HepG2 (cell line): ENCODE measurements around the gene NDUFS7. TPM values are rescaled to one million over a fixed set of nuclear protein-coding genes. Genes with fewer than 3 reads are reported as not detected.

Source experiments
- ATF3 ChIP-seq: sonication (generic); formaldehyde crosslinking; IDR thresholded peaks from 2 replicates; pipeline ENCODE4 v1.4.0; 2020; ENCODE audit warnings: missing genetic modification reagents
- BRF2 ChIP-seq: sonication (generic); formaldehyde crosslinking; IDR thresholded peaks from 2 replicates; pipeline ENCODE4 v1.8.1; 2022; ENCODE audit warnings: mild to moderate bottlenecking, missing genetic modification reagents
- CCDC6 ChIP-seq: sonication (generic); formaldehyde crosslinking; IDR thresholded peaks from 2 replicates; pipeline ENCODE4 v1.8.1; 2022; ENCODE audit warnings: mild to moderate bottlenecking, missing genetic modification reagents, moderate library complexity
- GLI4 ChIP-seq: sonication (generic); formaldehyde crosslinking; IDR thresholded peaks from 2 replicates; pipeline ENCODE4 v1.5.1; 2020; ENCODE audit warnings: missing genetic modification reagents, mild to moderate bottlenecking, moderate library complexity, borderline replicate concordance
- HDAC6 ChIP-seq: fragments of 200-600 bp; sonication (generic); IDR thresholded peaks from 2 replicates; pipeline ENCODE4 v1.7.0; 2017; ENCODE audit warnings: mild to moderate bottlenecking, antibody characterized with exemption, low read length, low read depth
- HIC2 ChIP-seq: sonication (generic); formaldehyde crosslinking; IDR thresholded peaks from 2 replicates; pipeline ENCODE4 v1.9.0; 2022; ENCODE audit warnings: low read depth, missing genetic modification reagents
- NFYC ChIP-seq: IDR thresholded peaks from 2 replicates; pipeline ENCODE4 v1.6.1; 2016; ENCODE audit warnings: missing genetic modification reagents, missing compliant biosample characterization
- RBFOX2 ChIP-seq: fragments of 200-400 bp; formaldehyde crosslinking; IDR thresholded peaks from 2 replicates; pipeline ENCODE4 v1.6.1; 2017; ENCODE audit warnings: low read depth, mild to moderate bottlenecking, low read length
- SNAPC5 ChIP-seq: sonication (generic); formaldehyde crosslinking; IDR thresholded peaks from 2 replicates; pipeline ENCODE4 v1.8.1; 2023; ENCODE audit warnings: mild to moderate bottlenecking, missing genetic modification reagents, borderline replicate concordance
- SRF ChIP-seq: IDR thresholded peaks from 2 replicates; pipeline ENCODE4 v1.6.1; 2011; ENCODE audit warnings: mild to moderate bottlenecking, low read depth, low read length, moderate library complexity
- SSRP1 ChIP-seq: IDR thresholded peaks from 2 replicates; pipeline ENCODE4 v1.6.1; 2016; ENCODE audit warnings: control low read depth
- STAG1 ChIP-seq: sonication (generic); formaldehyde crosslinking; IDR thresholded peaks from 2 replicates; pipeline ENCODE4 v1.4.0; 2020; ENCODE audit warnings: missing genetic modification reagents
- U2AF2 ChIP-seq: fragments of 200-400 bp; formaldehyde crosslinking; IDR thresholded peaks from 2 replicates; pipeline ENCODE4 v1.6.1; 2017; ENCODE audit warnings: low read depth, mild to moderate bottlenecking, low read length
- ZFP41 ChIP-seq: sonication (generic); formaldehyde crosslinking; IDR thresholded peaks from 2 replicates; pipeline ENCODE4 v1.4.0; 2020; ENCODE audit warnings: mild to moderate bottlenecking, missing genetic modification reagents, borderline replicate concordance
- ZFP91 ChIP-seq: sonication (generic); formaldehyde crosslinking; IDR thresholded peaks from 2 replicates; pipeline ENCODE4 v1.9.0; 2022; ENCODE audit warnings: missing genetic modification reagents, mild to moderate bottlenecking, borderline replicate concordance
- ZNF121 ChIP-seq: sonication (generic); formaldehyde crosslinking; IDR thresholded peaks from 2 replicates; pipeline ENCODE4 v1.5.0; 2020; ENCODE audit warnings: mild to moderate bottlenecking, missing genetic modification reagents
- ZNF446 ChIP-seq: sonication (generic); formaldehyde crosslinking; IDR thresholded peaks from 2 replicates; pipeline ENCODE4 v1.5.0; 2020; ENCODE audit warnings: mild to moderate bottlenecking, missing genetic modification reagents
- ZNF562 ChIP-seq: sonication (generic); formaldehyde crosslinking; IDR thresholded peaks from 2 replicates; pipeline ENCODE4 v1.8.0; 2022; ENCODE audit warnings: missing genetic modification reagents, borderline replicate concordance
- ZNF777 ChIP-seq: sonication (generic); formaldehyde crosslinking; IDR thresholded peaks from 2 replicates; pipeline ENCODE4 v1.4.0; 2020; ENCODE audit warnings: missing genetic modification reagents
- ZNF841 ChIP-seq: sonication (generic); formaldehyde crosslinking; IDR thresholded peaks from 2 replicates; pipeline ENCODE4 v1.8.1; 2023; ENCODE audit warnings: missing genetic modification reagents, borderline replicate concordance
- polyA plus RNA-seq, 8 experiments: library from polyadenylated mRNA; depleted of rRNA in 3 of 8; stranded (reverse) in 7 of 8; unstranded in 1 of 8; fragments of >200 nt; fragmentation: Illumina TruSeq in 4 of 8; extraction: Trizol in 4 of 8; gene quantifications; 2 replicates each; pipeline versions ENCODE4 v1.2.1 to v1.2.3, GENCODE V29; 2011 to 2016; ENCODE audit warnings: low read depth in 4 of 8, missing spikeins in 1 of 8, mixed read lengths in 1 of 8; ENCODE audit not compliant: insufficient read depth in 1 of 8
- total RNA-seq, 5 experiments: library from RNA; depleted of rRNA; stranded (reverse); fragments of >200 nt; fragmentation: Illumina TruSeq; extraction: Trizol; gene quantifications; 2 replicates each; pipeline ENCODE4 v1.2.3, GENCODE V29; 2016; ENCODE audit warnings: low read depth in 1 of 5
- TF ChIP-seq, protein P1 (sequence below): sonication (generic); formaldehyde crosslinking; IDR thresholded peaks from 2 replicates; pipeline ENCODE4 v1.5.1; 2020; ENCODE audit warnings: missing genetic modification reagents, mild to moderate bottlenecking, borderline replicate concordance

Gene NDUFS7
- total and polyA plus RNA-seq, 2 of the 13 experiments (the other 11 are each of a cell fraction or from before 2014, with no cell fraction given) = 34.3 to 66.9 TPM

DNA sequence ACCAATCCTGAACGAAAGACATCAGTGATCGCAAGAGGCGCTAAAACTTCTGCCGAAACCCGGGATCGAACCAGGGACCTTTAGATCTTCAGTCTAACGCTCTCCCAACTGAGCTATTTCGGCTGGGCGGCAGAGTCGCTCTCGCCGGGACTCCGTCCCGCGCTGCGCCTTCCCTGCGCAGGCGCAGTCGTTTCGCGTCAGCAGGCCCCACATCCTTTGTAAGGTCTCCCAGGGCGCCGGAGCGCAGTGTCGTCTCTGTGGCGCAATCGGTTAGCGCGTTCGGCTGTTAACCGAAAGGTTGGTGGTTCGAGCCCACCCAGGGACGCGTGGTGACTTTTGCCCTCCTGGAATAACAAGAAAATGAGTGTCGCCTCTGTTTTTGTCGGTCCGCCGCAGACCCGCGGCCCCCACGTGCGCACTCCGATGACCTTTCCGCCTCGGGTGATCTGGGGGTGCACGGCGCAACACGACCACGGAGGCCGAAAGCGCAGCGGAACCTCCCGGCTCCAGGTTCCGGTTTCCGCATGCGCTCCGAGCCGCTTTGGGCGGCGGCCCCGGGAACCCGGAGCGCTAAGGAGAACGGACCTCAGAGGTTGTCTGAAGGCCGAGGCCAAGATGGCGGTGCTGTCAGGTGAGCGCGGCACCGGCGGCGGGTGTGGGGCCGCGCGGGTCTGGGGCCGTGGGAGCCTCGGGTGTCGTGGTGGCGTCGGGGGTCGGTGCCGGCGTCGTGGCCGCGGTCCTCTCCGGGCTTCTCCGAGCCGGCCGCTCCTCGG, at the start of gene NDUFS7 (continued):
- TF ChIP-seq ZNF562 (CRISPR knock-in tag) (0 out of 2 replicates have a peak, but pooled peaks have one; percentile 65), ZFP91 (CRISPR knock-in tag) (peak; percentile 98), NFYC (CRISPR knock-in tag) (peak; percentile 29; the same call in 1 of the 2 replicates), RBFOX2 (peak; percentile 84), ZNF841 (peak; percentile 91), GLI4 (CRISPR knock-in tag) (peak; percentile 54; the same call in 1 of the 2 replicates), HDAC6 (no peak), BRF2 (CRISPR knock-in tag) (peak; percentile 95), ZNF777 (CRISPR knock-in tag) (peak; percentile 79), SRF (peak; percentile 79), CCDC6 (CRISPR knock-in tag) (no peak), ZNF446 (peak; percentile 99), STAG1 (peak; percentile 46), SSRP1 (CRISPR knock-in tag) (peak; percentile 100), ZFP41 (CRISPR knock-in tag) (peak; percentile 91; the same call in 1 of the 2 replicates), ATF3 (CRISPR knock-in tag) (peak; percentile 56; the same call in 1 of the 2 replicates), SNAPC5 (CRISPR knock-in tag) (0 out of 2 replicates have a peak, but pooled peaks have one; percentile 26), HIC2 (CRISPR knock-in tag) (peak; percentile 44; the same call in 1 of the 2 replicates), ZNF121 (CRISPR knock-in tag) (peak; percentile 19; the same call in 1 of the 2 replicates), U2AF2 (peak; percentile 90; the same call in 1 of the 2 replicates)
- TF ChIP-seq, protein P1, sequence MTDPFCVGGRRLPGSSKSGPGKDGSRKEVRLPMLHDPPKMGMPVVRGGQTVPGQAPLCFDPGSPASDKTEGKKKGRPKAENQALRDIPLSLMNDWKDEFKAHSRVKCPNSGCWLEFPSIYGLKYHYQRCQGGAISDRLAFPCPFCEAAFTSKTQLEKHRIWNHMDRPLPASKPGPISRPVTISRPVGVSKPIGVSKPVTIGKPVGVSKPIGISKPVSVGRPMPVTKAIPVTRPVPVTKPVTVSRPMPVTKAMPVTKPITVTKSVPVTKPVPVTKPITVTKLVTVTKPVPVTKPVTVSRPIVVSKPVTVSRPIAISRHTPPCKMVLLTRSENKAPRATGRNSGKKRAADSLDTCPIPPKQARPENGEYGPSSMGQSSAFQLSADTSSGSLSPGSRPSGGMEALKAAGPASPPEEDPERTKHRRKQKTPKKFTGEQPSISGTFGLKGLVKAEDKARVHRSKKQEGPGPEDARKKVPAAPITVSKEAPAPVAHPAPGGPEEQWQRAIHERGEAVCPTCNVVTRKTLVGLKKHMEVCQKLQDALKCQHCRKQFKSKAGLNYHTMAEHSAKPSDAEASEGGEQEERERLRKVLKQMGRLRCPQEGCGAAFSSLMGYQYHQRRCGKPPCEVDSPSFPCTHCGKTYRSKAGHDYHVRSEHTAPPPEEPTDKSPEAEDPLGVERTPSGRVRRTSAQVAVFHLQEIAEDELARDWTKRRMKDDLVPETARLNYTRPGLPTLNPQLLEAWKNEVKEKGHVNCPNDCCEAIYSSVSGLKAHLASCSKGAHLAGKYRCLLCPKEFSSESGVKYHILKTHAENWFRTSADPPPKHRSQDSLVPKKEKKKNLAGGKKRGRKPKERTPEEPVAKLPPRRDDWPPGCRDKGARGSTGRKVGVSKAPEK (CRISPR knock-in tag) = peak; percentile 75; the same call in 1 of the 2 replicates
